ENCODE measurements around the gene S100Z.

S100Z gene

DNA sequence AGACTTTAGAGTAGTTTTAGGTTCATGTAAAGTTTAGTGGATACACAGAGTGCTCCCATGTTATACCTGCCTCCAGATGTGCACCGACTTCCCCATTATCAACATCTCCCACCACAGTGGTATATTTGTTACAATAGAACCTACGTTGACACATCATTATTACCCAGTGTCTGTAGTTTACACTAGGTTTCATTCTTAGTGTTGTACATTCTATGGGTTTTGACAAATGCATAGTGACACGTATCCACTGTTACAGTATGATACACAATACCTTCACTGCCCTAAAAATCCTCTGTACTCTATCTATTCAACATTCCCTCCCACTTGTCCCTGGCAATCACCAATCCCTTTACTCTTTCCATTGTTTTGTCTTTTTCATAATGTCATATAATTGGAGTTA lies 68.7 kb downstream of the S100Z start:
- no peak overlapping the region for H3K27ac Mint-ChIP-seq
- H3K4me3 Mint-ChIP-seq = no peak overlapping the region
- no peaks in the 10 kb centered on the region for H3K36me3 Mint-ChIP-seq (ENCODE audit: low read depth)
- peaks cover 11% of the 10 kb centered on the region for H3K9me3 Mint-ChIP-seq
- no peak for DNase-seq
- no peak for TF ChIP-seq CTCF (IDR thresholded peaks at IDR 0.05)
- H3K4me1 Mint-ChIP-seq = no peaks in the 10 kb centered on the region
- peaks cover 3% of the 10 kb centered on the region for H3K27me3 Mint-ChIP-seq (ENCODE audit: low read depth, poor library complexity)

GRCh38 chr5:76920491-76920890 lies 70.7 kb downstream of the S100Z start:
- no peak overlapping the region for H3K4me3 Mint-ChIP-seq
- DNase-seq = no peak
- H3K27ac Mint-ChIP-seq = no peak overlapping the region
- no peaks in the 10 kb centered on the region for H3K9me3 Mint-ChIP-seq
- peaks cover 3% of the 10 kb centered on the region for H3K27me3 Mint-ChIP-seq (ENCODE audit: low read depth, poor library complexity)
- no peak for TF ChIP-seq CTCF (IDR thresholded peaks at IDR 0.05)
- no peaks in the 10 kb centered on the region for H3K36me3 Mint-ChIP-seq (ENCODE audit: low read depth)
- peaks cover under 1% of the 10 kb centered on the region for H3K4me1 Mint-ChIP-seq

DNA sequence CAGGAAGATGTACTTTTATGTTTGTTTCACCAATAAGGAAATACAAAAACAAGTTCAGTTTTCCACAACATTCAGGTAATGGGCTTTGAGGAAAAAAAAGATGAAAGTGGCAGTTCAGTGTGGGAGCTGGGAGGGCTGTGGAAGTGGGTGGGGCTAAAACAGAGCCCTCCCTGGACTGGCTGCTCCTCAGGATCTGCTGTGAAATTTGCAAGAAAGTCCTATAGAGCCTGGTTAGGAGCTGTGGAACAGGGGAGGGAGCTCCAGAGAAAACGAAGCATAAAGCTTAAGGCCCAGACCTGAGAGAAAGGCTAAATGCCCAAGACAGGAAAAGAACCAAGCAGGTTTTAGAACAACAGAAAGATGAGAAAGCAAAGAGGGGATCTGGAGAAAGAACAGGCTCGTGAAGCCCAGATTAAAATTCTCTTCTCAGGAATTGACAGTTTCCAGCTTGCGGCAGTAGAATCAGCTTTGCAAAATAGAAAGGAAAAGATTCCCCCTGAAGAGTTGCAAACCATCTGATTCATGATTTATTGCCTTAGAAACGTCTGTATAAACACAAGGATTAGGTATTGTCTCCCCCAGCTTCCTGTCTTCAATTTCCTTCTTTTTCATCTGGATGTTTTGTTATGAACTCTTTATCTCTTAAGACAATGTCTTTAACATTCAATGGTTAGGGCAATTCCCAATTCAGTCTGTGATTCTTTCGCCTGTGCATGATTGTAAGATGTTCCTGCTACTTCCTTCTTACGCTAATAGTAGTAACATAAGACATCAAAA lies 76.7 kb downstream of the S100Z start:
- TF ChIP-seq CTCF (IDR thresholded peaks at IDR 0.05) = no peak
- H3K27ac Mint-ChIP-seq = peak overlapping the region; percentile 71
- peaks cover 20% of the 10 kb centered on the region for H3K4me1 Mint-ChIP-seq
- DNase-seq = peak; percentile 12
- H3K36me3 Mint-ChIP-seq (ENCODE audit: low read depth) = no peaks in the 10 kb centered on the region
- H3K27me3 Mint-ChIP-seq (ENCODE audit: low read depth, poor library complexity) = peaks cover 7% of the 10 kb centered on the region
- H3K9me3 Mint-ChIP-seq = no peaks in the 10 kb centered on the region
- no peak overlapping the region for H3K4me3 Mint-ChIP-seq

DNA sequence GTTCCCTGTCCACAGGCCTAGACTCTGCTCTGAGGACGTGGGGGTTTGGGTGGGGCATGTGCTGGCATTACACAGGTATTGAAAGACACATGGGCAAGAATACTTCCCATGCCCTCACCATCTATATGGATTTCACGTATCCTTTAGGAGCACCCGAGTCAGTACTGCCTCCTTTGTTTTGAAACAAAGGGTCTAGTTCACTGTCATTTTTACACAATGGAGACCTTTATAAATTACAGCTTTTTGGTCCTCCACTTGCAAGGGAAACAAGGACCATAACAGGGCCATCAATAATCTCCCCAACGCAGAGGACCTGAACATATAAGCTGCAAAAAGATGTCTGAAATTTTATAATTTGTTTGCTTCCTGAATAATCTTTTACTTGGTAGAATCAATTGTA lies 78.1 kb downstream of the S100Z start:
- Mint-ChIP-seq H3K4me3 (no peak overlapping the region), H3K9me3 (no peaks in the 10 kb centered on the region), H3K36me3 (ENCODE audit: low read depth) (no peaks in the 10 kb centered on the region), H3K4me1 (peaks cover 20% of the 10 kb centered on the region), H3K27me3 (ENCODE audit: low read depth, poor library complexity) (peaks cover 10% of the 10 kb centered on the region), H3K27ac (no peak overlapping the region)
- no peak for TF ChIP-seq CTCF (IDR thresholded peaks at IDR 0.05)
- no peak for DNase-seq

- Mint-ChIP-seq H3K36me3 (ENCODE audit: low read depth) (no peaks in the 10 kb centered on the region), H3K4me1 (peaks cover 20% of the 10 kb centered on the region), H3K9me3 (no peaks in the 10 kb centered on the region), H3K27ac (no peak overlapping the region), H3K4me3 (no peak overlapping the region), H3K27me3 (ENCODE audit: low read depth, poor library complexity) (peaks cover 14% of the 10 kb centered on the region)
- DNase-seq = no peak
- no peak for TF ChIP-seq CTCF (IDR thresholded peaks at IDR 0.05)
Measured at GRCh38 chr5:76930083-76930482, 80.3 kb downstream of the S100Z start.

DNA sequence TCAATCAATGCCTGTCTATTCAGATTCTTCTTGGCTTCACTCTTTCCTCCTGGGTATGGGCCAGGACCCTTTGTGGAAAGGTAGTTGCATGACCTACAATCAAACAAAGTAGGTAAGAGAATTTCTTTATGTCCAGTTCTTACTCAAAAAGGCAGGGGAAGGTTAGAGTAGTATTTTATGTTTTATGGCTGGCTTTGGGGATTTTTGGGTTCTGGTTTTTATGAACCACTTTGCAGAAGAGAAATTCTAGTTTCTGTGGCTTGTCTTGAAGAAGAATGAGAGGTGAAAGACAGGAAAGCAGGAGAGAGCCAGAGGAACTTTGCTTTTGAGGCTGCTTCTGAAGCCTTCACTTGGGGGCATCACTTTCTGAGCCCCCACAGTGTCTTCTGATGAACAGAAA lies 88.4 kb downstream of the S100Z start:
- Mint-ChIP-seq H3K27me3 (ENCODE audit: low read depth, poor library complexity) (peaks cover 12% of the 10 kb centered on the region), H3K36me3 (ENCODE audit: low read depth) (peaks cover 6% of the 10 kb centered on the region), H3K4me3 (no peak overlapping the region), H3K9me3 (peaks cover 2% of the 10 kb centered on the region), H3K27ac (no peak overlapping the region), H3K4me1 (peaks cover 13% of the 10 kb centered on the region)
- no peak for DNase-seq
- TF ChIP-seq CTCF (IDR thresholded peaks at IDR 0.05) = no peak

All from nephron progenitor cell (in vitro differentiated cells).